Activated CD8-positive, alpha-beta T cell treated with anti-CD3 and anti-CD28 coated beads for 36 hours (primary cell): ENCODE measurements around the gene SETD4. TPM values are rescaled to one million over a fixed set of nuclear protein-coding genes. Genes with fewer than 3 reads are reported as not detected.

Experiments used
- ATAC-seq: fragments of 200-7000 bp; cut with Tn5 transposase; one replicate; pipeline ENCODE4 v1.10.0; 2021; ENCODE audit warnings: mild to moderate bottlenecking, moderate library complexity
- CTCF ChIA-PET: fragments of 350-600 bp; sonication (Branson Sonifier 250); formaldehyde crosslinking; loops from one replicate; lab custom pipeline; 2021; ENCODE audit warnings: antibody characterized with exemption; lab: Charles Lee
- POLR2A ChIA-PET: fragments of 350-600 bp; sonication (Branson Sonifier 250); formaldehyde crosslinking; loops from one replicate; lab custom pipeline; 2021; ENCODE audit warnings: antibody characterized with exemption; lab: Charles Lee
- DNase-seq: peaks from one replicate; pipeline ENCODE4 v3.0.0-alpha.2; 2020
- H3K27ac Mint-ChIP-seq: one replicate; pipeline ENCODE4 v1.8.0; 2021; ENCODE audit warnings: mild to moderate bottlenecking, mixed read lengths
- H3K27me3 Mint-ChIP-seq: one replicate; pipeline ENCODE4 v1.8.0; 2021; ENCODE audit warnings: mixed read lengths
- H3K36me3 Mint-ChIP-seq: one replicate; pipeline ENCODE4 v1.8.0; 2021; ENCODE audit warnings: low read depth, mixed read lengths
- H3K4me1 Mint-ChIP-seq: one replicate; pipeline ENCODE4 v1.8.0; 2021; ENCODE audit warnings: low read depth, mixed read lengths
- H3K4me3 Mint-ChIP-seq: one replicate; pipeline ENCODE4 v1.8.0; 2021; ENCODE audit warnings: mild to moderate bottlenecking, moderate library complexity, mixed read lengths
- H3K9me3 Mint-ChIP-seq: one replicate; pipeline ENCODE4 v1.8.0; 2021; ENCODE audit warnings: mixed read lengths
- CTCF ChIP-seq: fragments of 200-600 bp; IDR thresholded peaks from one replicate; pipeline ENCODE4 v1.8.0; 2022; ENCODE audit warnings: antibody characterized with exemption, mild to moderate bottlenecking
- intact Hi-C: fragments of 100-400 bp; cut with micrococcal nuclease; formaldehyde crosslinking; loops from one replicate; pipeline ENCODE4 v1.10.0; 2022
- total RNA-seq, 2 experiments: library from RNA; stranded (reverse); gene quantifications; one replicate each; pipeline ENCODE4 v1.2.3, GENCODE V29; 2021

SETD4 gene
- total RNA-seq, 2 experiments from 2014 or later: 18.5 to 19.1 TPM

GRCh38 chr21:36008505-36008904, 51.8 kb downstream of the SETD4 start:
- H3K4me3 Mint-ChIP-seq: no peak overlapping the region
- ATAC-seq: no peak
- TF ChIP-seq CTCF: no peak
- H3K27me3 Mint-ChIP-seq: peaks cover 5% of the 10 kb centered on the region
- H3K36me3 Mint-ChIP-seq: no peaks in the 10 kb centered on the region
- no peaks in the 10 kb centered on the region for H3K4me1 Mint-ChIP-seq
- no peak overlapping the region for H3K27ac Mint-ChIP-seq
- DNase-seq: no peak
- ChIA-PET POLR2A (no interaction called here), CTCF (no interaction called here)
- intact Hi-C loops: no loop called here
- H3K9me3 Mint-ChIP-seq: no peaks in the 10 kb centered on the region

DNA sequence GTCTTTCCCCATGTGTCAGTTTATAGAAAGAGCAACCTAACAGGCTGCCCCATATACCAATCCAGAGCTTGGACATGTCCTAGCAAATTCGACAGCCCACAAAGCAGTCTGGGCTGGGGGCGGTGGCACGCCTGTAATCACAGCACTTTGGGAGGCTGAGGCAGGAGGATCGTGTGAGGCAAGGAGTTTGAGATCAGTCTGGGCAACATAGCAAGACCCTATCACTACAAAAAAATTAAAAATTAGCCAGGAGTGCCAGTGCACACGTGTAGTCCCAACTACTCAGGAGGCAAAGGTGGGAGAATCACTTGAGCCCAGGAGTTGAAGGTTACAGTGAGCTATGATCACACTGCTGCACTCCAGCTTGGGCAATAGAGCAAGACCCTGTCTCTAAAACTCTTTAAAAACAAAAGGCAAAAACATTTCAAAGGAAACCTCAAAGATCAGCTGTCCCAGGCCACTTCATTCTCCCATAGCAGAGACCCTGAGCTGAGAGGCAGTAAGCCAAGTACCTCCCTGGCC, 54.4 kb downstream of the SETD4 start:
- no peak overlapping the region for H3K27ac Mint-ChIP-seq
- H3K9me3 Mint-ChIP-seq: no peaks in the 10 kb centered on the region
- TF ChIP-seq CTCF: no peak
- H3K4me1 Mint-ChIP-seq: no peaks in the 10 kb centered on the region
- ChIA-PET POLR2A (no interaction called here), CTCF (interaction anchor here (1.4 kb wide), 1 partner anchor 112 kb away, joined by 3 read pairs; no protein-coding TSS in a partner anchor)
- H3K27me3 Mint-ChIP-seq: peaks cover 4% of the 10 kb centered on the region
- DNase-seq (no peak), ATAC-seq (no peak)
- H3K36me3 Mint-ChIP-seq: no peaks in the 10 kb centered on the region
- intact Hi-C loops: no loop called here
- no peak overlapping the region for H3K4me3 Mint-ChIP-seq

GRCh38 chr21:36005018-36005417, 55.3 kb downstream of the SETD4 start:
- H3K27ac Mint-ChIP-seq: no peak overlapping the region
- intact Hi-C loops: no loop called here
- ATAC-seq: no peak
- no peaks in the 10 kb centered on the region for H3K4me1 Mint-ChIP-seq
- H3K27me3 Mint-ChIP-seq: peaks cover 8% of the 10 kb centered on the region
- H3K4me3 Mint-ChIP-seq: no peak overlapping the region
- H3K36me3 Mint-ChIP-seq: no peaks in the 10 kb centered on the region
- ChIA-PET POLR2A (no interaction called here), CTCF (no interaction called here)
- no peaks in the 10 kb centered on the region for H3K9me3 Mint-ChIP-seq
- DNase-seq: no peak
- TF ChIP-seq CTCF: no peak

- no peak for ATAC-seq
- no peak overlapping the region for H3K4me3 Mint-ChIP-seq
- no peaks in the 10 kb centered on the region for H3K4me1 Mint-ChIP-seq
- DNase-seq: no peak
- intact Hi-C loops: no loop called here
- H3K27ac Mint-ChIP-seq: no peak overlapping the region
- no peaks in the 10 kb centered on the region for H3K9me3 Mint-ChIP-seq
- no peak for TF ChIP-seq CTCF
- ChIA-PET CTCF (no interaction called here), POLR2A (no interaction called here)
- no peaks in the 10 kb centered on the region for H3K36me3 Mint-ChIP-seq
- H3K27me3 Mint-ChIP-seq: peaks cover 11% of the 10 kb centered on the region
Observed at GRCh38 chr21:36004441-36004840, 55.9 kb downstream of the SETD4 start.

GRCh38 chr21:36003776-36004175, 56.5 kb downstream of the SETD4 start:
- no peak for DNase-seq
- ChIA-PET CTCF (interaction anchor here (0.9 kb wide), 1 partner anchor 110 kb away, joined by 3 read pairs; no protein-coding TSS in a partner anchor), POLR2A (no interaction called here)
- intact Hi-C loops: no loop called here
- TF ChIP-seq CTCF: no peak
- H3K27me3 Mint-ChIP-seq: peaks cover 16% of the 10 kb centered on the region
- H3K4me3 Mint-ChIP-seq: no peak overlapping the region
- no peaks in the 10 kb centered on the region for H3K4me1 Mint-ChIP-seq
- no peaks in the 10 kb centered on the region for H3K36me3 Mint-ChIP-seq
- no peak for ATAC-seq
- no peak overlapping the region for H3K27ac Mint-ChIP-seq
- no peaks in the 10 kb centered on the region for H3K9me3 Mint-ChIP-seq
